Measurements from ENCODE around the gene BTBD9.

The BTBD9 gene

DNA sequence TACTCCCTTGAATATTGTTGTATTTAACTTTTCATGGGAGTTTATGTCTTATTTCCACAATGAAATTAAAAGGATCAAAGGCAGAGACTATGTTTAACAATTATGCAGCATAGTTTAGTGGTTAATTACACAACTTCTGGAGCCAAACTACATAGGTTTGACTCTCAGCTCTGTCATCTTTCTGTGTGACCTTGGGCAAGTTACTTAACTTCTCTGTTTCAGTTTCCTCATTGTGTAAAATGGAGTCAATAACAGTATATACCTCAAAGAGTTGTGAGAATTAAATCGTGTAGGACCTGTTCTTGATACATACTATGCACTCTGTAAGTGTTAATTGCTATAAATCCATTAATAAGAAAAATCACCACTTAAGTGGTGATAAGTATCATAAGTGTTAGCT lies 48.3 kb downstream of the BTBD9 start:
- no peak overlapping the region for H3K4me3 ChIP-seq (ENCODE audit: low read depth, low read length)
- DNase-seq (ENCODE audit: low read depth): no peak
- in situ Hi-C loops (cut with HindIII; ENCODE audit: low sequenced_read_pairs): no loop called here
- TF ChIP-seq, protein P1, sequence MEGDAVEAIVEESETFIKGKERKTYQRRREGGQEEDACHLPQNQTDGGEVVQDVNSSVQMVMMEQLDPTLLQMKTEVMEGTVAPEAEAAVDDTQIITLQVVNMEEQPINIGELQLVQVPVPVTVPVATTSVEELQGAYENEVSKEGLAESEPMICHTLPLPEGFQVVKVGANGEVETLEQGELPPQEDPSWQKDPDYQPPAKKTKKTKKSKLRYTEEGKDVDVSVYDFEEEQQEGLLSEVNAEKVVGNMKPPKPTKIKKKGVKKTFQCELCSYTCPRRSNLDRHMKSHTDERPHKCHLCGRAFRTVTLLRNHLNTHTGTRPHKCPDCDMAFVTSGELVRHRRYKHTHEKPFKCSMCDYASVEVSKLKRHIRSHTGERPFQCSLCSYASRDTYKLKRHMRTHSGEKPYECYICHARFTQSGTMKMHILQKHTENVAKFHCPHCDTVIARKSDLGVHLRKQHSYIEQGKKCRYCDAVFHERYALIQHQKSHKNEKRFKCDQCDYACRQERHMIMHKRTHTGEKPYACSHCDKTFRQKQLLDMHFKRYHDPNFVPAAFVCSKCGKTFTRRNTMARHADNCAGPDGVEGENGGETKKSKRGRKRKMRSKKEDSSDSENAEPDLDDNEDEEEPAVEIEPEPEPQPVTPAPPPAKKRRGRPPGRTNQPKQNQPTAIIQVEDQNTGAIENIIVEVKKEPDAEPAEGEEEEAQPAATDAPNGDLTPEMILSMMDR (IDR thresholded peaks at IDR 0.05; ENCODE audit: low read depth, low read length, missing control alignments): no peak

GRCh38 chr6:38589367-38589720 lies 50.4 kb downstream of the BTBD9 start:
- in situ Hi-C loops (cut with HindIII; ENCODE audit: low sequenced_read_pairs): no loop called here
- no peak overlapping the region for H3K4me3 ChIP-seq (ENCODE audit: low read depth, low read length)
- DNase-seq (ENCODE audit: low read depth): no peak
- TF ChIP-seq, protein P1 (IDR thresholded peaks at IDR 0.05; ENCODE audit: low read depth, low read length, missing control alignments): no peak

DNA sequence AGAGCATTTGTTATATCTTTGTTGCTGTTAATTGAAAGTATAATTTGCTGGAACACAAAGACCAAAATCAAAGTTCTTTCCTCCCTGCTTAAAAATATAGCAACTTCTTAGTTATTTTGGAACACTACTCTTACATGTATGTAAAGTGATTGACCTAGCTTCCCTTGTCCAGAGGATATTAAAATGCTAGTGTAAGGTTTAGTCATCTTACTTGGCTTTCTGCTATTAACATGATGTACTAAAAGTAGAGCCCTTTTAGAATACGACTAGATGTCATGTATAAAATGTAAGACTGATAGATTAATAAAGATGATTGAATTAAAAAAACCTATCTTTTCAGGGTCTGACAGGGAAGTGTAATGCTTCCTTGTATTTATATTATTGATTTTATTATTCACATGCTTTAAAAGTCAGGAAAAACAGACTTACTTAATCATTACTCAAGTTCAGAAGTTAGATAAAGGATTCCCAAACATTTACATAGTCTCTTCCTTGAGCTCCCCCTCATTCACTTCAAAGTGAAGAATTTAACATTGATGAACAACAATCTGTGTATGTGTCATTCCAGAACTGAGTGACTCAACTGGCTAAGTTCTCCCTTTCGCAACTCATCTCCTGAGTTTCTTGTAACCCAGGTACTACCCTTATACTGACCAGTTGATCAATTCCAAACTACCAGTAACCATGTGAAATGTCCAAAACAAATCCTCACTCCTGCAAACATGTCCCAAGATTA lies 50.9 kb downstream of the BTBD9 start:
- in situ Hi-C loops (cut with HindIII; ENCODE audit: low sequenced_read_pairs): no loop called here
- no peak for DNase-seq (ENCODE audit: low read depth)
- no peak overlapping the region for H3K4me3 ChIP-seq (ENCODE audit: low read depth, low read length)
- TF ChIP-seq, protein P1 (IDR thresholded peaks at IDR 0.05; ENCODE audit: low read depth, low read length, missing control alignments): no peak

DNA sequence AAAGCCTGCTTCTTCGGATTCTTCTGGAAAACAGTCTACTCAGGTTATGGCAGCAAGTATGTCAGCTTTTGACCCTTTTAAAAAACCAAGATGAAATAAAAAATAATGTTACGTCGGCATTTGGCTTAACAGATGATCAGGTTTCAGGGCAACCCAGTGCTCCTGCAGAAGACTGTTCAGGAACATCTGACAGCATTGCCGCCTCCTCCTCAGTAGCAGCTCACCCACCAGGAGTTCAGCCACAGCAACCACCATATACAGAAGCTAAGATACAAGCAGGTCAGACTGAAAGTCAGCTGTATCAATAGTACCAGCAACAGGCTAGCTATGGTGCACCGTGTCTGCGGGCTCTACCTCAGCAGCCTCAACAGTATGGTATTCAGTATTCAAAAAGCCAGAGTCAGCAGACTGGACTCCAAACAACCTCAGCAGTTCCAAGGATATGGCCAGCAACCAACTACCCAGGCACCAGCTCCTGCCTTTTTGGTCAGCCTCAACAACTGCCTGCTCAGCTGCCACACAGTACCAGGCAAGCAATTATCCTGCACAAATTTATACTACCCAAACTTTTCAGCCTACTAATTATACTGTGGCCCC lies 51.9 kb downstream of the BTBD9 start:
- in situ Hi-C loops (cut with HindIII; ENCODE audit: low sequenced_read_pairs): no loop called here
- TF ChIP-seq, protein P1 (IDR thresholded peaks at IDR 0.05; ENCODE audit: low read depth, low read length, missing control alignments): no peak
- no peak for DNase-seq (ENCODE audit: low read depth)
- H3K4me3 ChIP-seq (ENCODE audit: low read depth, low read length): no peak overlapping the region

DNA sequence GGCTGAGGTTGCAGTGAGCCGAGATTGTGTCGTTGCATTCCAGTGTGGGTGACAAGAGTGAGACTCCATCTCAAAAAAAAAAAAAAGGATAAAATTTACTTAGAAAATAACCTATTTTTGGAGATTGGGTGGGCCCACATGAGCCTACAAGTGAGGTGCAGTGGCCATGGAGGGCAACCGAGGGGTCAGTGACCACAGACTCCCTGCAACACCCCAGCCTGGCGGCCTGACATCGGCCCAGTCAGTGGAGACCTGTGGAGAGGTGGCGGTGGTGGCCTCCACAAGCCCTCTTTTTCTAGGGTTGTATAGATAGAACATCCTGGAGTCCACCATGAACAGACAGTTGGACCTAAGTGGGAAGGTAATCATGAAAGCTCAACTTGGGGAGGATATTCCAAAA lies 52.7 kb downstream of the BTBD9 start:
- no peak overlapping the region for H3K4me3 ChIP-seq (ENCODE audit: low read depth, low read length)
- no peak for DNase-seq (ENCODE audit: low read depth)
- in situ Hi-C loops (cut with HindIII; ENCODE audit: low sequenced_read_pairs): no loop called here
- TF ChIP-seq, protein P1 (IDR thresholded peaks at IDR 0.05; ENCODE audit: low read depth, low read length, missing control alignments): no peak

DNA sequence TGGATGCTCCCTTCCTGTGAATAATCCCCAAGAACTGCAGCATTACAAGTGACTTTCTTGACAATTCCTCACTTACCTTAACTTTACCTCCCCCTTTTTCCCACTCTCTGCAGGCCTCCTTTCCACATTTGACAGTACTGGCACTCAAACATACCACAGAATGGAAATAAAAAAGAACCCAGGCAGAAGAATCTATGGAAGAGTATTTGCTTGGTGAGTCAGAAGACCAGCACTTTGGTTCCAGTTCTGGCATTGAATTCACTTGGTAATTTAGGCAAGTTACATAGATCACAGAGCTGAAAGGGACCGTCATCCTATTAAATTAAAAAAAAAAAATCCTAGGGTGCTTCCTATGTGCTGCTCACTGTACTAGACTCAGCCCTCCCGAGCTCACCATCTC lies 55.0 kb downstream of the BTBD9 start:
- in situ Hi-C loops (cut with HindIII; ENCODE audit: low sequenced_read_pairs): no loop called here

More for the DNA sequence above, 55.0 kb downstream of the BTBD9 start:
- H3K4me3 ChIP-seq (ENCODE audit: low read depth, low read length): no peak overlapping the region
- no peak for DNase-seq (ENCODE audit: low read depth)
- TF ChIP-seq, protein P1 (IDR thresholded peaks at IDR 0.05; ENCODE audit: low read depth, low read length, missing control alignments): no peak
